GM12875 (cell line): ENCODE results near the gene GDF15.
"Not testable (repeated sequence)": the region's sequence is repeated elsewhere in the genome, so short reads cannot be mapped to it uniquely, and the experiment has no call there.

Experiments
- H3K4me3 ChIP-seq: one replicate; pipeline ENCODE4 v1.5.1; 2011; ENCODE audit warnings: low read depth, low read length, control low read depth
- CTCF ChIP-seq: IDR thresholded peaks from 2 replicates; pipeline ENCODE4 v1.5.1; 2011; ENCODE audit warnings: low read depth, mild to moderate bottlenecking, control low read depth, inconsistent platforms, low read length, moderate library complexity, borderline replicate concordance; ENCODE audit not compliant: insufficient read depth

The GDF15 gene

DNA sequence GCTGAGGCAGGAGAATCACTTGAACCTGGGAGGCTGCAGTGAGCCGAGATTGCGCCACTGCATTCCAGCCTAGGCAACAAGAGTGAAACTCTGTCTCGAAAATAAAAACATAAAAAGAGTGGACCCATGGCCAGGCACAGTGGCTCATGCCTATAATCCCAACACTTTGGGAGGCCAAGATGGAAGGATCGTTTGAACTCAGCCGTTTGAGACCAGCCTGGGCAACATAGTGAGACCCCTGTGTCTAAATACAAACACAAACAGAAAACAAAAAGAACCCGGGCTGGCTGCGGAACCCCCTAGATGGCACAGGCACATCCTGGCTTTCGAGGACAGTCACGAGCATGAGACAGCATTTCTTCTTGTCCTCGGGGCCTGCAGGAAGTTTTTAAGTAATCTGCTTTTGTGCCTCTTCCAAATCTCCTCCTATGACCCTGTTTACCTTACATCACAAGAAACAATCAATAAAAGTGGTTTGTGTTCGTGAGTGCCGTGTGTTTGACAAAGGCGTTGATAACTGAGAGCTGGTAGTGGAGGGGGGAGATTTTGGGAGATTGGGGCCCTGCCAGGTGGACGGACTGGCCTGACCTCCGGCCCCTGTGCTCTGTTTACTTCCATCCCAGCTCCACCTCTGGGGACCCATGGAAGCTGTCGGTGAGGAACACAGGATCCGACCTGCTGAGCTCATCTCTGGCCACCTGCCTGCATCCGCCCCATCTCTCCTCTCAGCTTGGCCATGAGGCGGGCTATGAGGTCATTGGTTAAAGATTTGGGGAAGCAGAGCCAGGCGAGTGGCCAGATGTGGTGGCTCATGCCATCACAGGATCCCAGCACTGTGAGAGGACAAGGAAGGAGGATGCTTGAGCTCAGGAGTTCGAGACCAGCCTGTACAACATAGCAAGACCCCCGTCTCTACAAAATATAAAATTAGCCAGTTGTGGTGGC is 5.9 kb upstream of the GDF15 start:
- no peak overlapping the region for H3K4me3 ChIP-seq
- TF ChIP-seq CTCF: no peak

GRCh38 chr19:18380843-18381242 is 5.1 kb upstream of the GDF15 start:
- no peak overlapping the region for H3K4me3 ChIP-seq
- TF ChIP-seq CTCF: no peak

DNA sequence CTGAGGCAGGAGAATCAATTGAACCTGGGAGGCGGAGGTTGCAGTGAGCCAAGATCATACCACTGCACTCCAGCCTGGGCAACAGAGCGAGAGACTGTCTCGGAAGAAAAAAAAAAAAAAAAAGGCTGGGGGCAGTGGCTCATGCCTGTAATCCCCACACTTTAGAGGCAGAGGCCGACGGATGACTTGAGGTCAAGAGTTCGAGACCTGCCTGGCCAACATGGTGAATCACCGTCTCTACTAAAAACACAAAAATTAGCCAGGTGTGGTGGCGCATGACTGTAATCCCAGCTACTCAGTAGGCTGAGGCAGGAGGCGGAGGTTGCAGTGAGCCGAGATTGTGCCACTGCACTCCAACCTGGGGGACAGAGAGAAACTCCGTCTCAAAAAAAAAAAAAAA is 2.3 kb upstream of the GDF15 start:
- not testable (repeated sequence) for H3K4me3 ChIP-seq

DNA sequence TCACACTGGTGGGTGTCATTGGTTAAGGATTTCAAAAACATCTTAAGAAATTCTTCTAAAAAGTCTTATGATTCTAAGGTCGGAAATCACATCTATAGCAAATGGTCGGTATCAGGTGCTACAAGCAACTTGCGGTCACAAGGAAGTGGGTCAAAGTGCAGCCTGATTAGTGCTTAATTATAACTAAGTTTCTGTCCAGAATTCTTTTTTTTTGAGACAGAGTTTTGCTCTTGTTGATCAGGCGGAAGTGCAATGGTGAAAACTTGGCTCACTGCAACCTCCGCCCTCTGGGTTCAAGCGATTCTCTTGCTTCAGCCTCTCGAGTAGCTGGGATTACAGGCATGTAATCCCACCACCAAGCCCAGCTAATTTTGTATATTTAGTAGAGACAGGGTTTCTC is 1.2 kb upstream of the GDF15 start:
- no peak overlapping the region for H3K4me3 ChIP-seq
- no peak for TF ChIP-seq CTCF

DNA sequence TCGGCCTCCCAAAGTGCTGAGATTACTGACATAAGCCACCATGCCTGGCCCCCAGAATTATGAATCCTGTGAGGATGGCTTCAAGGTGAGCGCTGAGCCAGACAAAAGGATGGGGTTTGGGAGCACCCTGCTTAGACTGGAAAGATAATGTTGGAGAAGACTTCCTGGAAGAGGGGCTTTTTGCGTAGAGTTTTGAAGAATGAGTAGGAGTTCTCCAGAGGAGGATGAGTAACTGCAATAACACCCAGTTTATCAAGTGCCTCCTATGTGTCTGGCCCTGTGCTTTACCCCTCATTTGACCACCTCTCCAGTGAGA is 641 bp upstream of the GDF15 start:
- TF ChIP-seq CTCF: no peak
- H3K4me3 ChIP-seq: no peak overlapping the region

DNA sequence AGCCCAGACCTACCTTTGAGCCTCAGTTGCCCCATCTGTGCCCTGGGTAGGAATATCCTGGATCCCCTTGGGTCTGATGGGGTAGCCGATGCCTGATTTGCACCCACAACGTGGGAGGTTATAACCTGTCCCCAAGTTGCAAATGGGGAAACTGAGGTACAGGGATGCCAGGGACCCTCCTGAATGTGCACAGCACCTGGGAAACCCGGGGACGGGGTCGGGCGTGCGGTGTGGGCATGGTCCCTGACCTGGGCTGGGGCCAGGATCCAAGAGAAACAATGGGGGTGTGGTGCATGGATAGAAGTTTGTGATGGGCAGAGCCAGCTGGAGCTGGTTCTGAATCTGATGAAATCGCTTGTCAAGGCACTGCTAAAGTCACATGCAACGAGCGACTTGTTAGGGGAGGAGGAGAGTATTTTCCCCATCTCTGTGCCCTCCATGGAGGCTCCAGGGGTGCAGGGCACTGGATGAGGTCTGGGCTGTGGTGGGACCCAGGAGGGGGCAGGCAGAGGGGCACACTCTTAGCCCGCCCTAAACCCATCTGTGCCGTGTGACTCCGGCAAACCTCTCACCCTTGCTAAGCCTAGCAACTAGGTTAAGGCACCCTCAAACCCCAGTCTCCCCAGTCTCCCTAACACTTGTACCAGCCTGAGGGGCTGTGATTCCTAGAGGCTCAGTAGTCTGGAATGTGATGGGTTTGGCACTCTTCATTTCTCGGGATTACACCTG is 749 bp downstream of the GDF15 start:
- H3K4me3 ChIP-seq: no peak overlapping the region
- no peak for TF ChIP-seq CTCF

GRCh38 chr19:18388100-18388959 is 2.4 kb downstream of the GDF15 start:
- peak overlapping the region; percentile 40 for H3K4me3 ChIP-seq
- TF ChIP-seq CTCF: peak; percentile 100
